H7 (cell line): ENCODE measurements around the gene HSPA12B. TPM values are rescaled to one million over a fixed set of nuclear protein-coding genes. Genes with fewer than 3 reads are reported as not detected.
A peak's percentile ranks its signal among the peaks of the same experiment; 100 is the strongest.

Source experiments
- DNase-seq: peaks from one replicate; pipeline ENCODE4 v3.0.0; 2012
- H3K27me3 ChIP-seq: 2 replicates; pipeline ENCODE4 v1.6.0; 2011; ENCODE audit warnings: mild to moderate bottlenecking, low read length; ENCODE audit not compliant: control insufficient read depth, insufficient read depth
- H3K36me3 ChIP-seq: replicated peaks from 2 replicates; pipeline ENCODE4 v1.5.1; 2011; ENCODE audit warnings: low read length; ENCODE audit not compliant: control insufficient read depth, insufficient read depth
- H3K4me3 ChIP-seq: 2 replicates; pipeline ENCODE4 v1.5.1; 2011; ENCODE audit warnings: low read depth, mild to moderate bottlenecking, control low read depth, low read length, moderate library complexity; ENCODE audit not compliant: insufficient read depth
- total RNA-seq: library from RNA; depleted of rRNA; stranded (reverse); fragments of >200 nt; shearing (Covaris generic); gene quantifications from 2 replicates; pipeline ENCODE4 v1.2.3, GENCODE V29; 2014; rRNA removed

The HSPA12B gene
- total RNA-seq, 1 experiment from 2014 or later: 0.97 TPM

GRCh38 chr20:3798373-3798768 is 65.9 kb downstream of the HSPA12B start:
- Histone ChIP-seq H3K27me3 (peaks cover 2% of the 10 kb centered on the region), H3K4me3 (no peak overlapping the region), H3K36me3 (peaks cover 4% of the 10 kb centered on the region)
- DNase-seq: no peak

GRCh38 chr20:3798908-3799248 is 66.4 kb downstream of the HSPA12B start:
- DNase-seq: no peak
- no peak overlapping the region for H3K4me3 ChIP-seq
- H3K27me3 ChIP-seq: peaks cover 2% of the 10 kb centered on the region
- H3K36me3 ChIP-seq: peaks cover 8% of the 10 kb centered on the region

DNA sequence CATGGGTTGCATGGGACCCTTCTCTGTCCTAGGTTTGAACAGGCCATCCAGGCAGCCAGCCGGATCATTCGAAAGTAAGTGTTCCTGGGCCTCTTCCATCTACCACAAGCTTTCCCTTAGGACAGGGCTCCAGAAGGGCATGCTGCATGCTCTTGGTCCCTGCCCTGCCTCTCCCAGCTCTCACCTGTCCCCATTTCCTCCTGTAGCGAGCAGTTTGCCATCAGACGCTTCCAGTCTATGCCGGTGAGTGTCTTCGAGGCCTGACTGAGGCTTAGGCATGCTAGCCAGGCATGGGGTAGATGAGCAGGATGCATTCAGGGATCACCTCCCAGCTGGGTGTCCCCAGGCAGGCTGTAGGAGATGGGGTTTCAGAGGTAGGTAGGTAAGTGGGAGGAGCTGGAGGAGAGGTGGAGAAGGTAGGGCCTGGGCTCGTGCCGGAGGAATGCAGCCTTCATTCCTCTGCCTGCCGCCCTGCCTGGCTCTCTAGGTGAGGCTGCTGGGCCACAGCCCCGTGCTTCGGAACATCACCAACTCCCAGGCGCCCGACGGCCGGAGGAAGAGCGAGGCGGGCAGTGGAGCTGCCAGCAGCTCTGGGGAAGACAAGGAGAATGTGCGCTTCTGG is 67.9 kb downstream of the HSPA12B start:
- Histone ChIP-seq H3K36me3 (peaks cover 8% of the 10 kb centered on the region), H3K4me3 (no peak overlapping the region)

GRCh38 chr20:3800878-3801260 is 68.4 kb downstream of the HSPA12B start:
- Histone ChIP-seq H3K27me3 (peaks cover 2% of the 10 kb centered on the region), H3K36me3 (peaks cover 10% of the 10 kb centered on the region), H3K4me3 (no peak overlapping the region)

More for the DNA sequence above, 67.9 kb downstream of the HSPA12B start:
- DNase-seq: peak; percentile 86
- peaks cover 2% of the 10 kb centered on the region for H3K27me3 ChIP-seq

GRCh38 chr20:3801299-3801698 is 68.8 kb downstream of the HSPA12B start:
- Histone ChIP-seq H3K4me3 (no peak overlapping the region), H3K27me3 (peaks cover 2% of the 10 kb centered on the region), H3K36me3 (peaks cover 12% of the 10 kb centered on the region)
- no peak for DNase-seq

More at GRCh38 chr20:3800878-3801260, 68.4 kb downstream of the HSPA12B start:
- no peak for DNase-seq

DNA sequence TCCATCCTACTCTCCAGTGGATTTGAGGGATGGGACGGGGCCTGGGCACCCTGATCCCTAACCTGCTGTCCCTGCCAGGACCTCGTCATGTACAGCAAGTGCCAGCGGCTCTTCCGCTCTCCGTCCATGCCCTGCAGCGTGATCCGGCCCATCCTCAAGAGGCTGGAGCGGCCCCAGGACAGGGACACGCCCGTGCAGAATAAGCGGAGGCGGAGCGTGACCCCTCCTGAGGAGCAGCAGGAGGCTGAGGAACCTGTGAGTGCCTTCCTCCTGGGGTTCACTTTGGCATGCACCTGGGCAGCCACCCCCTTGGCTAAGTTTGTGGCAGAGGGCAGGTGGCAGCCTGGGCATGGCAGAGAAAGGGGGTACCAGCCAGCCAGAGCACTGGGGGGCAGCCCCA is 69.4 kb downstream of the HSPA12B start:
- Histone ChIP-seq H3K36me3 (peaks cover 12% of the 10 kb centered on the region), H3K4me3 (no peak overlapping the region), H3K27me3 (no peaks in the 10 kb centered on the region)
- DNase-seq: no peak

Other genes with a start within 250 kb of the HSPA12B start
- not detected in 2 replicates for gene GFRA4, start 69.3 kb upstream of the HSPA12B start, total RNA-seq
- 3.3 and 5.5 TPM in 2 replicates for gene ADAM33, start 50.7 kb upstream of the HSPA12B start, total RNA-seq
- gene SIGLEC1, start 20.1 kb upstream of the HSPA12B start, total RNA-seq: not detected in 2 replicates
- 90.8 and 107 TPM in 2 replicates for gene ADISSP, start 35.1 kb downstream of the HSPA12B start, total RNA-seq
- gene SPEF1, start 48.8 kb downstream of the HSPA12B start, total RNA-seq: 0.11 and 0.94 TPM in 2 replicates
- gene CENPB, start 54.1 kb downstream of the HSPA12B start, total RNA-seq: 57.7 and 74.5 TPM in 2 replicates
- gene CDC25B, start 63.6 kb downstream of the HSPA12B start, total RNA-seq: 30.7 and 32.6 TPM in 2 replicates
- 3.1 and 4.4 TPM in 2 replicates for gene AP5S1, start 87.9 kb downstream of the HSPA12B start, total RNA-seq
- gene MAVS, start 114.1 kb downstream of the HSPA12B start, total RNA-seq: 10.6 and 11.9 TPM in 2 replicates
- gene PANK2, start 156.7 kb downstream of the HSPA12B start, total RNA-seq: 46.8 and 61.5 TPM in 2 replicates